SK-N-SH (cell line): ENCODE results near the gene CDH4. TPM values are rescaled to one million over a fixed set of nuclear protein-coding genes. Genes with fewer than 3 reads are reported as not detected.
A peak's percentile ranks its signal among the peaks of the same experiment; 100 is the strongest.

Experiments used
- CTCF ChIA-PET: fragments of 300-600, 350-600 bp; formaldehyde crosslinking; extraction: SDS; loops from one replicate; lab custom pipeline; 2021; lab: Yijun Ruan, JAX
- POLR2A ChIA-PET: fragments of 350-600 bp; sonication (Branson Sonifier 250); formaldehyde crosslinking; extraction: SDS; loops from one replicate; lab custom pipeline; 2020; ENCODE audit warnings: antibody characterized with exemption, inconsistent platforms; lab: Yijun Ruan, JAX
- DNase-seq: peaks from one replicate; pipeline ENCODE4 v3.0.0; 2012
- H2AFZ ChIP-seq: fragments of 200-600 bp; sonication (generic); 2 replicates; pipeline ENCODE4 v1.8.1; 2016; ENCODE audit warnings: antibody characterized with exemption, mild to moderate bottlenecking, low read depth
- H3F3A ChIP-seq: fragments of 200-600 bp; sonication (generic); replicated peaks from 2 replicates; pipeline ENCODE3; 2016; ENCODE audit warnings: antibody characterized with exemption, mild to moderate bottlenecking; ENCODE audit not compliant: insufficient read depth
- H3K27ac ChIP-seq, 2 experiments: fragments of 200-500 bp in 1 of 2; fragments of 200-600 bp in 1 of 2; sonication (Bioruptor generic) in 1 of 2; sonication (generic), shearing (Covaris generic) in 1 of 2; 2 replicates each; pipeline versions ENCODE4 v1.5.1 to v1.6.1; 2014 to 2016; ENCODE audit warnings: low read depth in 2 of 2, inconsistent platforms in 1 of 2, low read length in 1 of 2, mild to moderate bottlenecking in 1 of 2, mixed read lengths in 1 of 2
- H3K27me3 ChIP-seq: fragments of 200-600 bp; sonication (generic), shearing (Covaris generic); 2 replicates; pipeline ENCODE4 v1.6.1; 2016; ENCODE audit warnings: mixed run types; ENCODE audit not compliant: insufficient read depth
- H3K36me3 ChIP-seq, 2 experiments: fragments of 200-500 bp in 1 of 2; fragments of 200-600 bp in 1 of 2; sonication (Bioruptor generic) in 1 of 2; sonication (generic) in 1 of 2; replicated peaks in 1 of 2; 2 replicates each; pipeline versions ENCODE3 to v1.5.1; 2014 to 2016; ENCODE audit warnings: low read length in 1 of 2, mild to moderate bottlenecking in 1 of 2; ENCODE audit not compliant: insufficient read depth in 2 of 2, control insufficient read depth in 1 of 2
- H3K4me1 ChIP-seq, 2 experiments: fragments of 200-500 bp in 1 of 2; fragments of 200-600 bp in 1 of 2; sonication (Bioruptor generic) in 1 of 2; sonication (generic), shearing (Covaris generic) in 1 of 2; 2 replicates each; pipeline versions ENCODE4 v1.5.1 to v1.6.1; 2014 to 2016; ENCODE audit warnings: low read depth in 1 of 2, low read length in 1 of 2, mixed run types in 1 of 2; ENCODE audit not compliant: insufficient read depth in 2 of 2, control insufficient read depth in 1 of 2
- H3K4me2 ChIP-seq: fragments of 200-600 bp; sonication (generic), shearing (Covaris generic); 2 replicates; pipeline ENCODE4 v1.6.1; 2017; ENCODE audit warnings: mixed run types
- H3K4me3 ChIP-seq, 2 experiments: fragments of 200-500 bp in 1 of 2; fragments of 200-600 bp in 1 of 2; sonication (Bioruptor generic) in 1 of 2; sonication (generic), shearing (Covaris generic) in 1 of 2; 2 replicates each; pipeline versions ENCODE4 v1.5.1 to v1.8.1; 2014 to 2016; ENCODE audit warnings: low read depth in 2 of 2, inconsistent platforms in 1 of 2, low read length in 1 of 2, mild to moderate bottlenecking in 1 of 2, mixed read lengths in 1 of 2, moderate library complexity in 1 of 2
- H3K79me2 ChIP-seq: fragments of 200-600 bp; sonication (generic); 2 replicates; pipeline ENCODE4 v1.8.1; 2017; ENCODE audit warnings: mild to moderate bottlenecking; ENCODE audit not compliant: insufficient read depth
- H3K9ac ChIP-seq: fragments of 200-600 bp; sonication (generic); 2 replicates; pipeline ENCODE4 v1.6.1; 2017; ENCODE audit warnings: mixed run types
- H3K9me2 ChIP-seq: fragments of 200-600 bp; sonication (generic); 2 replicates; pipeline ENCODE4 v1.6.1; 2017; ENCODE audit warnings: mixed run types
- H3K9me3 ChIP-seq: fragments of 200-600 bp; sonication (generic); 2 replicates; pipeline ENCODE4 v1.6.1; 2017; ENCODE audit warnings: mixed run types, mild to moderate bottlenecking, moderate library complexity
- H4K20me1 ChIP-seq: fragments of 200-600 bp; sonication (generic); 2 replicates; pipeline ENCODE4 v1.6.1; 2017; ENCODE audit warnings: mild to moderate bottlenecking, mixed run types; ENCODE audit not compliant: insufficient read depth
- GABPA ChIP-seq: IDR thresholded peaks from 2 replicates; pipeline ENCODE4 v1.4.0; 2012; ENCODE audit warnings: low read depth, mild to moderate bottlenecking
- IRF3 ChIP-seq: fragments of 150-350 bp; IDR thresholded peaks from 2 replicates; pipeline ENCODE4 v1.6.1; 2016; ENCODE audit warnings: mild to moderate bottlenecking, low read depth, low read length
- PBX3 ChIP-seq: IDR thresholded peaks from 2 replicates; pipeline ENCODE4; 2012
- RAD21 ChIP-seq: IDR thresholded peaks from 2 replicates; pipeline ENCODE4 v1.6.1; 2012; ENCODE audit warnings: mild to moderate bottlenecking, low read length
- REST ChIP-seq: IDR thresholded peaks from 2 replicates; pipeline ENCODE4 v1.6.1; 2012; ENCODE audit warnings: mild to moderate bottlenecking, low read depth, low read length, moderate library complexity
- RFX5 ChIP-seq: IDR thresholded peaks from 2 replicates; pipeline ENCODE4 v1.6.1; 2012; ENCODE audit warnings: mild to moderate bottlenecking, improper control_type of control experiment, low read length
- USF2 ChIP-seq: fragments of 150-350 bp; IDR thresholded peaks from 2 replicates; pipeline ENCODE4 v1.6.1; 2017; ENCODE audit warnings: antibody characterized with exemption, low read length, low read depth, borderline replicate concordance
- WGBS: methylation state at CpG from one replicate; pipeline ENCODE4 v1.1.6; 2017; ENCODE audit warnings: low lambda C conversion rate; 5-methylcytosine and 5-hydroxymethylcytosine counted together
- polyA plus RNA-seq, 3 experiments: library from polyadenylated mRNA; depleted of rRNA; stranded (reverse); fragments of >200 nt; gene quantifications; 2 replicates each; pipeline ENCODE4 v1.2.3, GENCODE V29; 2012

The CDH4 gene
- polyA plus RNA-seq, 1 of the 3 experiments (the other 2 are of a cell fraction): not detected

GRCh38 chr20:61599061-61599531 is 347.0 kb downstream of the CDH4 start:
- Histone ChIP-seq H3K4me3 (no peak overlapping the region), H3K4me2 (no peak overlapping the region), H3K79me2 (no peaks in the 10 kb centered on the region), H3K9me3 (no peaks in the 10 kb centered on the region), H3K4me1 (no peaks in the 10 kb centered on the region), H3K36me3 (no peaks in the 10 kb centered on the region), H3K9me2 (no peaks in the 10 kb centered on the region), H4K20me1 (no peaks in the 10 kb centered on the region), H3F3A (no peaks in the 10 kb centered on the region), H3K27me3 (no peaks in the 10 kb centered on the region), H3K9ac (no peak overlapping the region), H3K27ac (no peak overlapping the region), H2AFZ (no peak overlapping the region)
- WGBS: 31% methylated on average over 7 of the region's 12 CpGs
- peak; percentile 62 for DNase-seq
- no peak for TF ChIP-seq RFX5
- no peak for TF ChIP-seq USF2
- peak; percentile 31; the same call in 1 of the 2 replicates for TF ChIP-seq RAD21
- no peak for TF ChIP-seq REST
- POLR2A ChIA-PET: no interaction called here
- CTCF ChIA-PET: interaction anchor here (1.0 to 1.7 kb wide), 4 partner anchors 11 to 288 kb away, joined by 3 to 6 read pairs (median 4); no protein-coding TSS in a partner anchor

- H3K9me2 ChIP-seq: no peaks in the 10 kb centered on the region
- WGBS: 81% methylated on average over 16 of the region's 18 CpGs
- CTCF ChIA-PET: interaction anchor here (0.6 to 1.7 kb wide), 5 partner anchors 10 to 287 kb away, joined by 3 to 6 read pairs (median 4); no protein-coding TSS in a partner anchor
- POLR2A ChIA-PET: no interaction called here
- no peaks in the 10 kb centered on the region for H3K36me3 ChIP-seq
- no peaks in the 10 kb centered on the region for H4K20me1 ChIP-seq
- H3K4me2 ChIP-seq: no peak overlapping the region
- DNase-seq: no peak
- TF ChIP-seq USF2 (no peak), PBX3 (no peak), IRF3 (no peak), RFX5 (no peak), GABPA (no peak), REST (no peak)
- H3K27ac ChIP-seq: no peak overlapping the region
- no peaks in the 10 kb centered on the region for H3K79me2 ChIP-seq
- H3K9me3 ChIP-seq: no peaks in the 10 kb centered on the region
- H3K27me3 ChIP-seq: no peaks in the 10 kb centered on the region
- H2AFZ ChIP-seq: no peak overlapping the region
- no peaks in the 10 kb centered on the region for H3F3A ChIP-seq
- H3K9ac ChIP-seq: no peak overlapping the region
- no peaks in the 10 kb centered on the region for H3K4me1 ChIP-seq
- no peak overlapping the region for H3K4me3 ChIP-seq
These were observed 347.5 kb downstream of the CDH4 start for GRCh38 chr20:61599541-61599992.
